Esophagus mucosa (tissue), 1 donor: ENCODE data around the gene HCN2. TPM values are rescaled to one million over a fixed set of nuclear protein-coding genes. Genes with fewer than 3 reads are reported as not detected.
"Not testable (repeated sequence)": the region's sequence is repeated elsewhere in the genome, so short reads cannot be mapped to it uniquely, and the experiment has no call there.

ENCODE experiments used
- ATAC-seq: fragments of 200-7000 bp; cut with Tn5 transposase; one replicate; pipeline ENCODE4 v1.9.1; 2020
- total RNA-seq: library from RNA; stranded (reverse); gene quantifications from one replicate; pipeline ENCODE4 v1.2.4, GENCODE V29; 2023
- donor health status: DM: yes; HTN: yes; CAD: no.

The HCN2 gene
- total RNA-seq, 1 donor from 2014 or later, result 0.48 TPM

GRCh38 chr19:571566-571974 lies 18.1 kb upstream of the HCN2 start:
- ATAC-seq, result no peak

- peak; percentile 87 for ATAC-seq
Observed at GRCh38 chr19:572140-572742, 17.4 kb upstream of the HCN2 start, which contains the start of gene BSG. Gene BSG (plus strand): TSS chr19:572596. CDS start chr19:572635, 39 bp downstream.

GRCh38 chr19:572743-573518 lies 16.8 kb upstream of the HCN2 start:
- peak; percentile 9 for ATAC-seq

GRCh38 chr19:573519-573825 lies 16.2 kb upstream of the HCN2 start:
- ATAC-seq, result no peak

GRCh38 chr19:574658-575526 lies 14.8 kb upstream of the HCN2 start:
- ATAC-seq, result no peak

- ATAC-seq, result peak; percentile 39
Observed at GRCh38 chr19:575527-576506, 13.9 kb upstream of the HCN2 start.

- ATAC-seq, result no peak
Observed at GRCh38 chr19:576768-577438, 12.8 kb upstream of the HCN2 start.

GRCh38 chr19:577439-578392 lies 12.0 kb upstream of the HCN2 start:
- ATAC-seq, result no peak

- ATAC-seq, result no peak
Observed at GRCh38 chr19:579111-579841, 10.4 kb upstream of the HCN2 start.

- ATAC-seq, result no peak
Observed at GRCh38 chr19:579842-580155, 9.9 kb upstream of the HCN2 start.

GRCh38 chr19:580274-580835 lies 9.3 kb upstream of the HCN2 start:
- no peak for ATAC-seq

GRCh38 chr19:581399-582111 lies 8.1 kb upstream of the HCN2 start:
- no peak for ATAC-seq

- ATAC-seq, result no peak
Observed at GRCh38 chr19:582497-583197, 7.0 kb upstream of the HCN2 start.

- no peak for ATAC-seq
Observed at GRCh38 chr19:583198-583967, 6.3 kb upstream of the HCN2 start.

- no peak for ATAC-seq
Observed at GRCh38 chr19:583968-584239, 5.8 kb upstream of the HCN2 start.

GRCh38 chr19:584240-585001 lies 5.3 kb upstream of the HCN2 start:
- peak; percentile 19 for ATAC-seq

GRCh38 chr19:585146-585545 lies 4.5 kb upstream of the HCN2 start:
- ATAC-seq, result not testable (repeated sequence)
